Right hindlimb (tissue), 1 donor: ENCODE measurements around the gene LRRC43.

Source experiments
- DNase-seq: peaks from one replicate; pipeline ENCODE4 v3.0.0-alpha.2; 2018

The LRRC43 gene

DNA sequence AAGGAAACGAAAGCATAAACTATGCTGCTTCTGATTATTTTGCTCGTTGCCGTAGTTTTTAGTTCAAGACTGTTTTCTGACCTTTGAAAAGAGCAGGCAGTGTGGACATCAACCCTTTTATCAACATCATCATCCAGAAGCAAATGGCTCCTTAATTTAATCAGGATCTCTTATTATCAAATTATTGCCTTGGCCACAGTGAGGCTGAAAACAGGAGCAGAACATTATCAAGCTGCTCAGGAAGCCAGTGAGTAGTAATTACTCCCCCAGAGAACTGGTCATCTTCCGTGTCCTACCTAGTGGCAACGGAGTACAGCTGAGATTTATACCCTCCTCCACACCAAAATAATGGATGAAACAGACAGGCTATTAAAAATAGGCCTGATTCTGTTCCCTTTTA lies 45.2 kb downstream of the LRRC43 start:
- DNase-seq, result no peak

- DNase-seq, result no peak
Measured at GRCh38 chr12:122230798-122231197, 47.9 kb downstream of the LRRC43 start.

- no peak for DNase-seq
Measured at GRCh38 chr12:122232691-122233090, 49.8 kb downstream of the LRRC43 start.

GRCh38 chr12:122235741-122236140 lies 52.8 kb downstream of the LRRC43 start:
- no peak for DNase-seq

DNA sequence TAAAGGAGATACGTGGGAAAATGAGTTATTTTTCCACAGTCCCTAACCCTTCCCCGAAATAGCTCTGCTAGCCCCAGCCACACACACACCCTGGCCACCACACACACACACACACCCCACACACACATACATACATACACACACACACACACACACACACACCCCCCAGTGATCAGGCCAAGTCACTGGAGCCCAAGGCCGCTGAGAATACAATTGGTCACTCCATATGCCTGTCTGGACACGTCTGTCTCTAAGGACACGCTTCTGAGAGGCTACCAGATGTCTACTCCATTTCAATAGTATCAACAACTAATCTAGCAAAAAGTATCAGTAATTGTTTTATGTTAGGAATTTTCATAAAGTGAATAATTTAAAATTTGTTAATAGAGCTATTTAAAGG lies 55.9 kb downstream of the LRRC43 start:
- DNase-seq, result no peak

DNA sequence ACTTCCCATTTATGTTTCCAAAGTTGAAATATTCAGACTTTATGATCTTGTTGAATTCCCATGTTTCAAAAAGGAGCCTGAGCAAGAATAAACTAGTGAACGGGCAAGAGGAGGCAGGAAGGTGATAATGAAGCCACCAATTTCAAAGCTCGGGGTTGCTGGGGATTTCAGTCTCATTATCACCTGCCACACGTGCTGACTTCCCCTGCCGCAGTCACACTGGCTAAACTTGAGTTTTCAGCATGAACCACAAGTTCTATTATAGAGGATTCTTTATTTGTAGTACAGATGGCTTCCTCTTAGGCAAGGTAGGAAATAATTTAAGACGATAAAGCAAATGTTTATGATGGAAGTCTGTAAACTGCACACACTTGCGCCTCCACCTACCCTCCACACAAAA lies 61.0 kb downstream of the LRRC43 start:
- DNase-seq, result no peak

GRCh38 chr12:122244565-122245371 lies 61.8 kb downstream of the LRRC43 start:
- DNase-seq, result no peak

DNA sequence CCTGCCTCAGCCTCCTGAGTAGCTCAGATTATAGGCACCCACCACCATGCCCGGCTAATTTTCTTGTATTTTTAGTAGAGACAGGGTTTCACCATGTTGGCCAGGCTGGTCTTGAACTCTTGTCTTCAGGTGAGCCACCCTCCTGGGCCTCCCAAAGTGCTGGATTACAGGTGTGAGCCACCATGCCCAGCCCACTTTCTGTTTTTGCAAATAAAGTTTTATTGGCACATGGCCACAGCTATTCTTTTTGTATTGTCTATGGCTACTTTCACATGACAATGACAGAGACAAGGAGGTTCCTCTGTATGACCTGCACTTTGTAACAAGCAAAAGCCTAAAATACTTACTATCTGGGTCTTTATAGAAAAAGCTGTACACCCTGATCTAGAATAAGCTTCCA lies 62.6 kb downstream of the LRRC43 start:
- DNase-seq, result no peak

DNA sequence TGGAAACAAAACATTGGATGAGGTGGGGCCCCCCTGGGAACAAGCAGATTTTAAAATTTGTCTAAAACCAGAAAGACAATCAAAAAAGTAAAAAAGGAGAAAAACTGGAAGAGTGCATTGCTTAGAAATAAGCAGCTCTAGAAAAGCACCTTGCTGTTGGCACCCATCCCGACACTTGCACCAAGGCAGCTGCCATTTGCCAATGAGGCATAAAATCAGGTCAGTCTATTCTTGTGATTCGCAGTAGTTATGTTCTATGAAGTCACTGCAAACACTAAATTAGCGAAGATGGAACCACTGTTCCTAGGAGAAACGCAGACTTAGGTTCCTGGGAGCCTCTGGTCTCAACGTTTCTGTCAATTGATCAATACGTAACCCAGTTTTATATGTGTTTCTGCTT lies 67.1 kb downstream of the LRRC43 start:
- DNase-seq, result no peak

DNA sequence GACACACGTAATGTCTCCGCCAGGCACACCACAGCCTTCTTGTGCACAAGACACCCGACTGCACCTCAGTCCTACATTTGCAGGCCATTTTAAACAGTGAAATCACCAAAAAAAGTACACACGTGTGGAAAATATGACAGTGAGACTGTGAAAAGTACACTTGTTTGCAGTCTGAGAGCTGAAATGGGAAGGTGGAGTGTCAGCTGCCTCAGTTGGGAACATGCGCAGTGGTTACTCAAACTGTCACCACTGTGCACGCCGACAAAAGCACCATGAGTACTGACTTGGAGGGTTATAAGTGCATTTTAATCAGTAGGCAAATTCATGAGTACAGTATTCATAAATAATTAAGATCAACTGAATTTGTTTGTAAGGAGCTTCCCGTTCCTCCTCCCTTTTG lies 67.6 kb downstream of the LRRC43 start:
- DNase-seq, result no peak
